Suprapubic skin (tissue), 4 donors: ENCODE results near the gene TIMM17B. TPM values are rescaled to one million over a fixed set of nuclear protein-coding genes. Genes with fewer than 3 reads are reported as not detected.

Experiments
- DNase-seq, 2 donors: peaks; one replicate each; pipeline ENCODE4 v3.0.0-alpha.2; 2019; ENCODE audit warnings: low spot score in 2 of 2
- H3K27ac ChIP-seq: fragments of 200-600 bp; sonication (generic); one replicate; pipeline ENCODE4 v1.5.1; 2019
- H3K27me3 ChIP-seq: fragments of 200-600 bp; sonication (generic); one replicate; pipeline ENCODE4 v1.5.1; 2019
- H3K36me3 ChIP-seq: fragments of 200-600 bp; sonication (generic); one replicate; pipeline ENCODE4 v1.5.1; 2019
- H3K4me1 ChIP-seq: fragments of 200-600 bp; sonication (generic); one replicate; pipeline ENCODE4 v1.5.1; 2019
- H3K4me3 ChIP-seq: fragments of 200-600 bp; sonication (generic); one replicate; pipeline ENCODE4 v1.5.1; 2019; ENCODE audit warnings: mild to moderate bottlenecking
- H3K9me3 ChIP-seq: fragments of 200-600 bp; sonication (generic); one replicate; pipeline ENCODE4 v1.5.1; 2019
- CTCF ChIP-seq, 2 donors: fragments of 200-600 bp in 1 of 2; fragments of 450-650 bp in 1 of 2; sonication (generic) in 1 of 2; IDR thresholded peaks; one replicate each; pipeline ENCODE4 v1.5.1; 2016 to 2019; ENCODE audit warnings: antibody characterized with exemption in 2 of 2, mild to moderate bottlenecking in 1 of 2, moderate library complexity in 1 of 2
- EP300 ChIP-seq: sonication (generic); formaldehyde crosslinking; IDR thresholded peaks from one replicate; pipeline ENCODE4 v1.6.1; 2017; ENCODE audit warnings: antibody characterized with exemption
- POLR2A ChIP-seq, 2 donors: fragments of 450-650 bp; IDR thresholded peaks; one replicate each; pipeline ENCODE4 v1.6.1; 2017; ENCODE audit warnings: antibody characterized with exemption in 2 of 2, mild to moderate bottlenecking in 2 of 2, moderate library complexity in 2 of 2
- POLR2AphosphoS5 ChIP-seq, 3 donors: sonication (generic); formaldehyde crosslinking; IDR thresholded peaks; one replicate each; pipeline ENCODE4 v1.6.1; 2017; ENCODE audit warnings: antibody characterized with exemption in 3 of 3
- WGBS: methylation state at CpG from one replicate; pipeline ENCODE4 v1.1.5; 2018; 5-methylcytosine and 5-hydroxymethylcytosine counted together
- total RNA-seq, 4 donors: library from RNA; depleted of rRNA; stranded (reverse); fragments of >200 nt; gene quantifications; one replicate each; pipeline ENCODE4 v1.1.0, GENCODE V29; 2016

TIMM17B gene
- total RNA-seq, 4 donors from 2014 or later = 40.8 to 60.5 (median 43.4) TPM

GRCh38 chrX:48905090-48905790 is 7.7 kb upstream of the TIMM17B start:
- WGBS = 91% methylated on average over 17 of the region's 20 CpGs
- H3K4me1 ChIP-seq = peaks cover 4% of the 10 kb centered on the region
- no peaks in the 10 kb centered on the region for H3K9me3 ChIP-seq
- no peak for DNase-seq
- no peaks in the 10 kb centered on the region for H3K27me3 ChIP-seq
- H3K4me3 ChIP-seq = no peak overlapping the region
- H3K27ac ChIP-seq = no peak overlapping the region
- TF ChIP-seq CTCF (IDR thresholded peaks at IDR 0.05) = no peak
- TF ChIP-seq POLR2AphosphoS5 (IDR thresholded peaks at IDR 0.05) = no peak
- no peak for TF ChIP-seq POLR2A (IDR thresholded peaks at IDR 0.05)
- TF ChIP-seq EP300 = no peak
- H3K36me3 ChIP-seq = peaks cover 40% of the 10 kb centered on the region

GRCh38 chrX:48904626-48905025 is 7.1 kb upstream of the TIMM17B start:
- 87% methylated on average over 11 of the region's 14 CpGs for WGBS
- Histone ChIP-seq H3K9me3 (no peaks in the 10 kb centered on the region), H3K36me3 (peaks cover 40% of the 10 kb centered on the region), H3K4me1 (no peaks in the 10 kb centered on the region), H3K27ac (no peak overlapping the region), H3K4me3 (no peak overlapping the region), H3K27me3 (no peaks in the 10 kb centered on the region)
- no peak for TF ChIP-seq POLR2A (IDR thresholded peaks at IDR 0.05)
- no peak for TF ChIP-seq EP300
- no peak for TF ChIP-seq POLR2AphosphoS5 (IDR thresholded peaks at IDR 0.05)
- TF ChIP-seq CTCF (IDR thresholded peaks at IDR 0.05) = no peak
- no peak for DNase-seq

- Histone ChIP-seq H3K4me1 (no peaks in the 10 kb centered on the region), H3K27ac (no peak overlapping the region), H3K9me3 (no peaks in the 10 kb centered on the region), H3K4me3 (no peak overlapping the region), H3K36me3 (peaks cover 40% of the 10 kb centered on the region), H3K27me3 (no peaks in the 10 kb centered on the region)
- 91% methylated on average over 8 of the region's 8 CpGs for WGBS
- no peak for TF ChIP-seq EP300
- TF ChIP-seq POLR2AphosphoS5 (IDR thresholded peaks at IDR 0.05) = no peak
- no peak for TF ChIP-seq POLR2A (IDR thresholded peaks at IDR 0.05)
- TF ChIP-seq CTCF (IDR thresholded peaks at IDR 0.05) = no peak
- no peak for DNase-seq
These were observed 6.6 kb upstream of the TIMM17B start for GRCh38 chrX:48904180-48904579.

GRCh38 chrX:48903290-48903689 is 5.7 kb upstream of the TIMM17B start:
- DNase-seq = no peak
- H3K4me3 ChIP-seq = no peak overlapping the region
- no peaks in the 10 kb centered on the region for H3K4me1 ChIP-seq
- H3K27me3 ChIP-seq = no peaks in the 10 kb centered on the region
- no peak for TF ChIP-seq POLR2A (IDR thresholded peaks at IDR 0.05)
- TF ChIP-seq CTCF (IDR thresholded peaks at IDR 0.05) = no peak
- no peak for TF ChIP-seq EP300
- no peak for TF ChIP-seq POLR2AphosphoS5 (IDR thresholded peaks at IDR 0.05)
- peaks cover 40% of the 10 kb centered on the region for H3K36me3 ChIP-seq
- 86% methylated on average over 6 of the region's 6 CpGs for WGBS
- H3K27ac ChIP-seq = no peak overlapping the region
- H3K9me3 ChIP-seq = no peaks in the 10 kb centered on the region

GRCh38 chrX:48902776-48903175 is 5.2 kb upstream of the TIMM17B start:
- H3K9me3 ChIP-seq = no peaks in the 10 kb centered on the region
- H3K27me3 ChIP-seq = no peaks in the 10 kb centered on the region
- no peak overlapping the region for H3K27ac ChIP-seq
- WGBS = 84% methylated on average over 12 of the region's 14 CpGs
- DNase-seq = no peak
- H3K36me3 ChIP-seq = peaks cover 40% of the 10 kb centered on the region
- H3K4me3 ChIP-seq = no peak overlapping the region
- TF ChIP-seq CTCF (IDR thresholded peaks at IDR 0.05) = no peak
- no peak for TF ChIP-seq EP300
- TF ChIP-seq POLR2A (IDR thresholded peaks at IDR 0.05) = no peak
- no peaks in the 10 kb centered on the region for H3K4me1 ChIP-seq
